ENCODE measurements around the gene SYNPO.

The SYNPO gene

DNA sequence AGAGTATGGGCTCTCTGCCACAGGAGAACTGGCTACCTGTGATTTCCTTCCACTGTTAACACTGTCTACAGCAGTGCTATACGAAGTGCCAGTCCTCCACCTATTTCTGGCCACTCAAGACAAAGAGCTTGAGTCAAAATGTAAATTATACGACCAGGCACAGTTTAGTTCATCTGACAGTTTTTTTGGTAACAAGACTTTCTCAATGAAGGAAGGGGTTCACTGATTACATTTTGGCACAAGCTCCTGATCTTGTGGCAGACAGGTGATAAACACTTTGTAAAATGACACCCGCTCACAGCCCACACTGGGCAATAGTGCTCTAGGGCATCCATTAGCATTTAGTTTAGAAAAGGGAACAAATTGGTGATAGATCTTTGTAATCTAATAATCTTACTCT is 51.8 kb downstream of the SYNPO start:
- TF ChIP-seq, protein P1, sequence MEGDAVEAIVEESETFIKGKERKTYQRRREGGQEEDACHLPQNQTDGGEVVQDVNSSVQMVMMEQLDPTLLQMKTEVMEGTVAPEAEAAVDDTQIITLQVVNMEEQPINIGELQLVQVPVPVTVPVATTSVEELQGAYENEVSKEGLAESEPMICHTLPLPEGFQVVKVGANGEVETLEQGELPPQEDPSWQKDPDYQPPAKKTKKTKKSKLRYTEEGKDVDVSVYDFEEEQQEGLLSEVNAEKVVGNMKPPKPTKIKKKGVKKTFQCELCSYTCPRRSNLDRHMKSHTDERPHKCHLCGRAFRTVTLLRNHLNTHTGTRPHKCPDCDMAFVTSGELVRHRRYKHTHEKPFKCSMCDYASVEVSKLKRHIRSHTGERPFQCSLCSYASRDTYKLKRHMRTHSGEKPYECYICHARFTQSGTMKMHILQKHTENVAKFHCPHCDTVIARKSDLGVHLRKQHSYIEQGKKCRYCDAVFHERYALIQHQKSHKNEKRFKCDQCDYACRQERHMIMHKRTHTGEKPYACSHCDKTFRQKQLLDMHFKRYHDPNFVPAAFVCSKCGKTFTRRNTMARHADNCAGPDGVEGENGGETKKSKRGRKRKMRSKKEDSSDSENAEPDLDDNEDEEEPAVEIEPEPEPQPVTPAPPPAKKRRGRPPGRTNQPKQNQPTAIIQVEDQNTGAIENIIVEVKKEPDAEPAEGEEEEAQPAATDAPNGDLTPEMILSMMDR (IDR thresholded peaks at IDR 0.05; ENCODE audit: low read depth, low read length, missing control alignments) = no peak
- no peak for DNase-seq (ENCODE audit: extremely low read depth, low read depth)
- H3K4me3 ChIP-seq (replicated peaks; ENCODE audit: low read depth, low read length) = no peak overlapping the region

DNA sequence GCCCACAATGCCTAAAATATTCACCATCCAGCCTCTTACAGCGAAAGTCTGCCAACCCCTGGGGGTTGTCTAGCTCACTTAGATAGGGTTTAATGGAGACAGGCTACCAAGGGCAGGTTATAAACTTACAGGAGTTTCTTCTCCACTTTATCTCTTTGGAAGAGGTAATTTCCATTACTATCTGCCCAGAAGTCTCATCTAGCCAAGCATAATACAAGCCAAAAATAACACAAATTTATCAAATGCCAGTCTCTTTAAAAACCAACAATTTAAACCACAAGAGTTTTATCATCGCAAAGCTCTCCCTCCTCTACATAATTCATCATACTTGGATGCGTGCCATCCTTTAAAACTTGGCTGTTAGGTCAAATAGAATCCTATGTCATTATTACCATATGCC is 54.2 kb downstream of the SYNPO start:
- no peak overlapping the region for H3K4me3 ChIP-seq (replicated peaks; ENCODE audit: low read depth, low read length)
- no peak for DNase-seq (ENCODE audit: extremely low read depth, low read depth)
- TF ChIP-seq, protein P1 (IDR thresholded peaks at IDR 0.05; ENCODE audit: low read depth, low read length, missing control alignments) = no peak

DNA sequence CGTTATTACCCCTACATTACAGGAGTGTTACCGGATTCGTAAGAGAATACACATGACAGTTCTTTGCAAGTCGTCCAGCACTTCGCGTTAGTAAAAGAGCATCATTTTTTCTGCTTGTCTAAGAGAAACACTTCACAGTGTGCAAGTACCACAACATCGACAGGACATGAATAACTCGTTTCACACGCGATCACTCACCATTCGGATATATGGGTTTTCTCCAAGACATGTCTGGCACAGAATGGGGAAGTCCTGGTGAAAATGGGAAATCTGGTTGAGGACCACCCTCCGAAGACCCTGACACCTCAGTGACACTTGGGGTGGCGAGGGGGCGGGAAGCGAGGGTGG is 59.8 kb downstream of the SYNPO start:
- no peak for DNase-seq (ENCODE audit: extremely low read depth, low read depth)
- TF ChIP-seq, protein P1 (IDR thresholded peaks at IDR 0.05; ENCODE audit: low read depth, low read length, missing control alignments) = no peak
- peak overlapping the region; percentile 92 for H3K4me3 ChIP-seq (replicated peaks; ENCODE audit: low read depth, low read length)

DNA sequence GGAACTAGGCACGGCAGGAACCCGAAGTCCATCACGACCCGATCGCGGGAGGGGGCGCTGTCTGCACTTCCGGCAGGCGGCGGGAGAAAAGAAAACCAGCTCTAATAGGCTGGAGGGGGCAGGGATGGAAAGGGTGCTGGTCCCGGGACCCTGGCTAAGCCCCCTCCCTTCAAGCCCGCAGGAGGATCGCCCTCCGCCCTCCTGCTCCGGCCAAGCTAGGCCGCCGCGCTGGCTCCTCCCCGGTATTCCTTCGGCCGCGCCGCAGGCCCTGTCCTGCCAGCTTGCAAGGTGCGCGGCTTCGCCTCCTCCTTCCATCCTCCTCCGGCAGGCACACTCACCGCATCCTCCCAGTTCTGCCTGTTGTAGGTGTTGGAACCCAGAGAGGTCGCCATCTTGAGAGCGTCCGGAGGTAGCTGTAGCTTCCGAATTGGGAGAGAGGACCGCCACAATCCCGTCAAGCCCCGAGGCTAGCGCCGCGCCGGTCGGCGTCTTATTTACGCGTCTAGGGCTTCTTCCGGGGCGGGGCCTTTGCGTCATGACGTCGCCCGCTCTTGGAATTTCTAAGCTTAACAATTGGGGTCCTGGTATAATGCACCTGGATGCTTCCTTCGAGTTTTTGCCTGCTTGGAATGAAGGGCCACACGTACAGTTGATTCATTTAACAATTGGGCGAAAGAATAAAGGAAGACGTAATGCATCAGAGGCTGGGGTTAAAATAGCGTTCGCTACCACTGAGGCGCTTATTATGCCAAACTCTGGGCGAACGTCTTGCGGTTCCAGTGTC is 60.3 kb downstream of the SYNPO start, which contains the start of gene RBM22:
RBM22 (minus strand) TSS at position 469 of the 784 bp plus-strand sequence; CDS start at position 392, 77 bp downstream.
- peak; percentile 59 for DNase-seq (ENCODE audit: extremely low read depth, low read depth)
- peak within 1 kb of the TSS; percentile 92 for H3K4me3 ChIP-seq (replicated peaks; ENCODE audit: low read depth, low read length)
- TF ChIP-seq, protein P1 (IDR thresholded peaks at IDR 0.05; ENCODE audit: low read depth, low read length, missing control alignments) = peak; percentile 54

DNA sequence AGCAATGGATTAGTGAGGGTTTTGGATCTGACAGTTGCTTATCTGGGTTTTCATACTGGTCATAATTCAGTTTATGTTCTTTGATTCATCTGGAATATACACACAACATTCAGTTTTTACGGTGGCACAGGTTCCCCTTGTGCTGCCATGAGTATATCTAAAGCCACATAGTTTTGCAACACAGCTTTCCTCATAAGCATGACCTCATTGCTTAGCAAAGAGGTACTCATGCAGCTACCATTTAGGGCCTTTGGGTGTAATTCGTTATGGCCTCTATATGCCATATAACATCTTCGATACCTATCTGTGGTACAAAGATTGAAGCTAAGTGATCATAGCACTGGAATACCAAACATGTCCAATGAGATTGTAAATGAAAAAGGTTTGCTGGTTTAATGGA is 63.3 kb downstream of the SYNPO start:
- no peak for DNase-seq (ENCODE audit: extremely low read depth, low read depth)
- TF ChIP-seq, protein P1 (IDR thresholded peaks at IDR 0.05; ENCODE audit: low read depth, low read length, missing control alignments) = no peak
- no peak overlapping the region for H3K4me3 ChIP-seq (replicated peaks; ENCODE audit: low read depth, low read length)

DNA sequence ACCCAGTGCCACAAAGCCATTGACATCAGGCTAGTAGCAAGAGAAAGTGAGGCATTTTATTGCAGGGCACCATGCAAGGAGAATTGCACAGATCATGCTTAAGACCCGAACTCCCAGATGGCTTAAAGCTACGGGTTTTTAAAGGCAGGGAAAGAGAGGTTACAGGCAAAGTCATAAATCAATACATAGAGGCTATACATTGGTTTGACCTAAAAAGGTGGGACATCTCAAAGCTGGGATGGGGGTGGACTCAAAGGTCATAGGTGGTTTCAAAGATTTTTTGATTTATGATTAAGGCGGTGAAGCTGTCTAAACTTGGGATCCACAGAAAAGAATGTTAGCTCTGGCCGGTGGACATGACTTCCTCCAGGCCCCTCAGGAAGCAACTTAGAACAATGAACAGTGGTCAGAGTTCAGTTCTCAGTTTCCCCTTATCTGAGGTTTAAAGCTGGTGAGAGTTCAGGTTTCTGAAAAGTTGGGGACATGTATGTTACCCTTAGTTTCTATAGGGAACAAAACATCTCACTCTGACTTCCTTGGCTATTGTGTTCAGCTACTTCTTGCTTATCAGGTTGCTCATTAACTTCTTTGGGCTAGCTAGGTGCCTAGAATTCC is 66.4 kb downstream of the SYNPO start:
- DNase-seq (ENCODE audit: extremely low read depth, low read depth) = no peak
- TF ChIP-seq, protein P1 (IDR thresholded peaks at IDR 0.05; ENCODE audit: low read depth, low read length, missing control alignments) = no peak
- no peak overlapping the region for H3K4me3 ChIP-seq (replicated peaks; ENCODE audit: low read depth, low read length)
